ENCODE results near the gene PRKAG2. TPM values are rescaled to one million over a fixed set of nuclear protein-coding genes. Genes with fewer than 3 reads are reported as not detected.

PRKAG2 gene
- total RNA-seq, 1 donor from 2014 or later: 20.8 TPM

DNA sequence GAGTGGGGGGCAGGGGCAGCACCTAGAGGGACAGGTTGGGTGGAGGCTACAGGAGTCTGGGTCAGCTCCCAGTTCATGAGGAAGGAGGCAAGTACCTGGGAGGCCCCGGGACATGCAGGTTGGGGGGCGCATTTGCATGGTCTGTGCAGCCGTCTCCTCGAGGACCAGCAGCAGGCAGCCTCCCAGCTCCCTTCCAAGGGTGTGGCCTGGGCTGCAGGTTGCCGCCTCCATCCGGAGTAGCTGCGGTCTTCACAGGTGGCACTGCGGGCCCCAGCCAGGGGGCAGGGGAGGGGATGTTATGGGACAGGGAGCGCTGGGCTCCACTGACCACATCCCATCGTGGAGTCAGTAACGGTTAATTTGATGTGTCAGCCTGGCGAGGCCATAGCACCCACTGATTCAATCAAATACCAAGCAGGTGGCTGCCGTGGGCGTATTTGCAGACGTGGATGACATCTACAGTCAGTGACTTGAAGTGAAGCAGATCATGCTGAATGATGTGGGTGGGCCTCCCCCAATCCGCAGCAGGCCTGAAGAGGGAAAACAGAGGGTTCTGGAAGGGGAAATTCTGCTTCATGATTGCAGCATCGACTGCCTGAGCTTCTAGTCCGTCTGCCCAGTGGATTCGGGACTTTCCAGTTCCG, 81.6 kb downstream of the PRKAG2 start:
- H3K4me3 ChIP-seq (ENCODE audit: low read depth, low read length): no peak overlapping the region
- TF ChIP-seq, protein P1, sequence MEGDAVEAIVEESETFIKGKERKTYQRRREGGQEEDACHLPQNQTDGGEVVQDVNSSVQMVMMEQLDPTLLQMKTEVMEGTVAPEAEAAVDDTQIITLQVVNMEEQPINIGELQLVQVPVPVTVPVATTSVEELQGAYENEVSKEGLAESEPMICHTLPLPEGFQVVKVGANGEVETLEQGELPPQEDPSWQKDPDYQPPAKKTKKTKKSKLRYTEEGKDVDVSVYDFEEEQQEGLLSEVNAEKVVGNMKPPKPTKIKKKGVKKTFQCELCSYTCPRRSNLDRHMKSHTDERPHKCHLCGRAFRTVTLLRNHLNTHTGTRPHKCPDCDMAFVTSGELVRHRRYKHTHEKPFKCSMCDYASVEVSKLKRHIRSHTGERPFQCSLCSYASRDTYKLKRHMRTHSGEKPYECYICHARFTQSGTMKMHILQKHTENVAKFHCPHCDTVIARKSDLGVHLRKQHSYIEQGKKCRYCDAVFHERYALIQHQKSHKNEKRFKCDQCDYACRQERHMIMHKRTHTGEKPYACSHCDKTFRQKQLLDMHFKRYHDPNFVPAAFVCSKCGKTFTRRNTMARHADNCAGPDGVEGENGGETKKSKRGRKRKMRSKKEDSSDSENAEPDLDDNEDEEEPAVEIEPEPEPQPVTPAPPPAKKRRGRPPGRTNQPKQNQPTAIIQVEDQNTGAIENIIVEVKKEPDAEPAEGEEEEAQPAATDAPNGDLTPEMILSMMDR (conservative IDR thresholded peaks at IDR 0.05; ENCODE audit: low read depth, low read length): no peak
- DNase-seq (ENCODE audit: low read depth): no peak

GRCh38 chr7:151794508-151795167, 82.3 kb downstream of the PRKAG2 start:
- TF ChIP-seq, protein P1 (conservative IDR thresholded peaks at IDR 0.05; ENCODE audit: low read depth, low read length): no peak
- H3K4me3 ChIP-seq (ENCODE audit: low read depth, low read length): no peak overlapping the region
- DNase-seq (ENCODE audit: low read depth): no peak

- TF ChIP-seq, protein P1 (conservative IDR thresholded peaks at IDR 0.05; ENCODE audit: low read depth, low read length): no peak
- no peak for DNase-seq (ENCODE audit: low read depth)
These were observed 82.9 kb downstream of the PRKAG2 start for GRCh38 chr7:151793991-151794507.

DNA sequence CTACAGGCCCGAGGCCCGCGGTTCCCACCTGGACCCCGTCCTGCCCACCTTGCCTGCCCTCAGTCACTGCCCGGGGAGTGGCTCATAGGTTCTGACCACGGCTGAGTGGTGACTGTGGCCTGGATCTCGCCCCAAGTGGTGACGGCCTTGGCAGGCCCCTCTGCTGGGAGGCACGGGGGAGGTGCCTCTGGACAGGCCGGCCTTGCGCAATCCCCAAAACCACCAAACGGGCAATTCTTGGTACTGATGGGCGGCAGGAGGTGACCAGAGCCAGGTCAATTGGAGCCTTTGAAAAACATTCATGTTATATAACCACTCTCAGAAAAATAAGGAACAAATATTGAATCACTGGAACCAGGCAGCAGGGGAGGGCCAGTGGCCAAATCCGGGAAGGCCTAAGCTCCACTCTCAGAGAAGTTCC, 83.4 kb downstream of the PRKAG2 start:
- no peak for DNase-seq (ENCODE audit: low read depth)

More at GRCh38 chr7:151793991-151794507, 82.9 kb downstream of the PRKAG2 start:
- H3K4me3 ChIP-seq (ENCODE audit: low read depth, low read length): no peak overlapping the region

GRCh38 chr7:151792636-151793035, 84.3 kb downstream of the PRKAG2 start:
- DNase-seq (ENCODE audit: low read depth): no peak
- H3K4me3 ChIP-seq (ENCODE audit: low read depth, low read length): no peak overlapping the region

More for the DNA sequence above, 83.4 kb downstream of the PRKAG2 start:
- H3K4me3 ChIP-seq (ENCODE audit: low read depth, low read length): no peak overlapping the region
- TF ChIP-seq, protein P1 (conservative IDR thresholded peaks at IDR 0.05; ENCODE audit: low read depth, low read length): no peak

GRCh38 chr7:151792086-151792485, 84.8 kb downstream of the PRKAG2 start:
- TF ChIP-seq, protein P1 (conservative IDR thresholded peaks at IDR 0.05; ENCODE audit: low read depth, low read length): no peak
- no peak overlapping the region for H3K4me3 ChIP-seq (ENCODE audit: low read depth, low read length)
- DNase-seq (ENCODE audit: low read depth): no peak

More at GRCh38 chr7:151792636-151793035, 84.3 kb downstream of the PRKAG2 start:
- TF ChIP-seq, protein P1 (conservative IDR thresholded peaks at IDR 0.05; ENCODE audit: low read depth, low read length): no peak

Data from epithelial cell of proximal tubule (primary cell).